HG02852 (cell line): ENCODE results near the gene MED12.

ENCODE experiments used
- ATAC-seq: cut with Tn5 transposase; IDR thresholded peaks from one replicate; pipeline ENCODE4 v1.9.1; 2021; ENCODE audit warnings: mild to moderate bottlenecking, moderate library complexity; ENCODE audit not compliant: unreplicated experiment

MED12 gene

DNA sequence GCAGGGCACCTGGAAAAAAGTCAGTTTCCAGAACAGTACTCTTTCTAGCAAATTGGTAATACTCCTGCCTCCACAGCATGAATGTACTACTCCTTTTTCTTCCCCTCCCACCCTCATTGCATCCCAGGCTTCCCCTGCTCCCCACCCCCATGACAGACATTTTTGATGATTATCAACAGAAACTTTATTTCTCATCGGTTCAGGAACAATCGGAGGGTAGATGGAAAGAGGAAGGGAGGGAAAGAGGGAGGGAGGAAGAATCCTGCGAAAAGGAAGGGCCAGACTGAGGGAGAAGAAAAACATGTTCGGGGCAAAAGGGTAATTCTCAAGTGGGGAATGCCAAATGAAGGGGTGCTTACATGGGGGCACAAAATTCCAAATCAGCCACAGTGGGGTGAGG, 11.2 kb upstream of the MED12 start:
- no peak for ATAC-seq

GRCh38 chrX:71107762-71108360, 10.5 kb upstream of the MED12 start:
- no peak for ATAC-seq

GRCh38 chrX:71109051-71109450, 9.3 kb upstream of the MED12 start:
- no peak for ATAC-seq

DNA sequence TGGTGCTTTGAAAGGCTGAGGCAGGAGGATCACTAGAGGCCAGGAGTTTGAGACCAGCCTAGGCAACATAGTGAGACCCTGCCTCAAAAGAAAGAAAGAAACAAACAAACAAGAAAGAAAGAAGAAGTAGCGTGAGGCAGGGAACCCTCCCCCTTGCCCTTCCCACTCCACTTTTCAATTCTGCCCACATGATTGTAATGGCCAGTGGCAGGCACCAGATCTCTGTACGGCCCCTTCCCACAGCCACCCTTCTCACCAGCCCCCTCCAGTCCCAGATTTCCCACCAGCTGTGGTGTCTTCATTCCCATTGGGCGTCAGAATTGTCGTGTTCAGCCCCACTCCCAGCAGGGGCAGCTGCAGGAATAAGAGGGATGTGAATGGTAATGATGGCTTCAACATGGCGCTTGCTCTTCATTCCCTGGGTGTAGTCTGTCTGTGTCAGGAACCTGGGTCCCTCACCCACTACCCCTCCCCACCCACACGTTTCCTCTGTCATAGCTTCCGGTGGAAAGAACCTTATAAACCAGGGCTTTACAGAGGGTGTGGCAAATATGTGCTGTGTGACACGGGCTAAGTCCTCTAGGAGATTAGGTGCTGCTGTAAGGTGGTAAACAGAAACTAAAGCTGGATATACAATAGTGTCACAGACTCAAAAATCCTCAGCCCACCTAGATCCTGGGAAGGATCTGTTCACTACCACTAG, 7.1 kb upstream of the MED12 start, which contains the start of gene IL2RG:
Gene IL2RG (minus strand): TSS at position 437 of the 703 bp plus-strand sequence. CDS start 38 bp downstream, at position 399.
- peak; percentile 90 for ATAC-seq

- ATAC-seq = peak; percentile 20
Measured at GRCh38 chrX:71111921-71112431, 6.4 kb upstream of the MED12 start.

GRCh38 chrX:71117358-71117757, 1.0 kb upstream of the MED12 start:
- no peak for ATAC-seq

GRCh38 chrX:71118985-71119535, 664 bp downstream of the MED12 start:
- ATAC-seq = no peak

GRCh38 chrX:71128166-71128833, 9.9 kb downstream of the MED12 start:
- ATAC-seq = no peak

GRCh38 chrX:71128915-71129765, 10.7 kb downstream of the MED12 start:
- ATAC-seq = peak; percentile 81

- ATAC-seq = no peak
Measured at GRCh38 chrX:71131510-71131909, 13.1 kb downstream of the MED12 start.

- no peak for ATAC-seq
Measured at GRCh38 chrX:71140440-71140839, 22.0 kb downstream of the MED12 start.

- ATAC-seq = no peak
Measured at GRCh38 chrX:71143508-71143907, 25.1 kb downstream of the MED12 start.

DNA sequence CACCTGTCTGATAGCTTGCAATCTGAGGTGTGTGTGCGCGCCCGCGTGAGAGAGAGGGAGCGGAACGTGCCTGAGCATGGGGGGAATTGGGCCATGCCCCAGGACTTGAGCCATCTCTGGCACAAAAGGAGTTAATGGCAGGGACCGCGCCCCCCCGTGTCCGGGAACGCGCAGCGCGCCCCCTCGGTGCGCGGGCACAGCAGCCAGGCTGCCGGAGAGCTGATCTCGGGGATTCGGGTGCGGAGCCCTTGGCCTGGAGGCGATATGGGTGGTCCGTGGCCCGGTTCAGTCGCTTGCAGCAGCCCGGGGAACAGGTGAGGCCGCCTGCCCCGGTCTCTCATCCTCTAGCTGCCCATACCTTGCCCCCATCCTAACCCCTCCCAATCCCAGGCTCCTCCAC, 26.3 kb downstream of the MED12 start, which contains the start of gene NLGN3:
Gene NLGN3 (plus strand): TSS at position 191 of the 400 bp plus-strand sequence. CDS start 2,909 bp downstream, outside the sequence.
- ATAC-seq = no peak

DNA sequence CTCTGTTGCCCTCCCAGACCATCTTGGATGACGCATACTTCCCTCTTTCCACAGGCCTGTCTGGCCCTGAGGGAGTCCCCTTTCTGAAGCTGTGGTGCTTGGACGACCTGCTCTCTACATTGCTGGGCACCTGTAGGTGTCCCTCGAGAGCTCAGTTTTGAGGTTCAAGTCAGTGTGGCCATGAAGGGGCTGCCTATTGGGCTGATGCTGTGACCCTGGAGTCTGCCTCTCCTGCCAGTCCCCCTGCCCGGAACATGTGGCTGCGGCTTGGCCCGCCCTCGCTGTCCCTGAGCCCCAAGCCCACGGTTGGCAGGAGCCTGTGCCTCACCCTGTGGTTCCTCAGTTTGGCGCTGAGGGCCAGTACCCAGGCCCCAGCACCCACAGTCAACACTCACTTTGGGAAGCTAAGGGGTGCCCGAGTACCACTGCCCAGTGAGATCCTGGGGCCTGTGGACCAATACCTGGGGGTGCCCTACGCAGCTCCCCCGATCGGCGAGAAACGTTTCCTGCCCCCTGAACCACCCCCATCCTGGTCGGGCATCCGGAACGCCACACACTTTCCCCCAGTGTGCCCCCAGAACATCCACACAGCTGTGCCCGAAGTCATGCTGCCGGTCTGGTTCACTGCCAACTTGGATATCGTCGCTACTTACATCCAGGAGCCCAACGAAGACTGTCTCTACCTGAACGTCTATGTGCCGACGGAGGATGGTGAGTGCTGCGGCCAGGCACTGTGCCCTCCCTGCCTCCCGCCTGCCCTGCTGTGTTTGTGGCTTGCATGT, 29.3 kb downstream of the MED12 start:
- ATAC-seq = no peak

DNA sequence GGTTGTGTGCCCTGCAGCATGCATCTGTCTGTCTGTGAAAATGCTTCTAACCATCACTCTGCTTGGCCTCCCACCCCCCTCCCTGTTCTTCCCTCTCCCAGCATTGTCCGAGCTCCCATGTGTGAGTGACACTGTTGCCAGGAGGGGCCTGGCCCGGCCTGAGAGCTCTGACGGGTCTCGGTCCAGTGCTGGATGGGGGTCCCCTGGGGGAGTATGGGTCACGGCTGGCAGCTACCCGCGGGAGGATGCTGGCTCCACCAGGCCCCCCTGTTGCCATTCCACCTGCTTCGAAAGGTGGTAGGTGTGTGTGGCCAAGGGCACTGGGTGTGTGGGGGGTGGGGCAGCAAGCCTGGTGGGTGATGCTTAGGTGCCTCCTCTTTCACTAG, 29.9 kb downstream of the MED12 start:
- ATAC-seq = no peak

GRCh38 chrX:71151366-71151765, 33.0 kb downstream of the MED12 start:
- no peak for ATAC-seq

- ATAC-seq = no peak
Measured at GRCh38 chrX:71154196-71154595, 35.8 kb downstream of the MED12 start.

- no peak for ATAC-seq
Measured at GRCh38 chrX:71154641-71155040, 36.2 kb downstream of the MED12 start.

DNA sequence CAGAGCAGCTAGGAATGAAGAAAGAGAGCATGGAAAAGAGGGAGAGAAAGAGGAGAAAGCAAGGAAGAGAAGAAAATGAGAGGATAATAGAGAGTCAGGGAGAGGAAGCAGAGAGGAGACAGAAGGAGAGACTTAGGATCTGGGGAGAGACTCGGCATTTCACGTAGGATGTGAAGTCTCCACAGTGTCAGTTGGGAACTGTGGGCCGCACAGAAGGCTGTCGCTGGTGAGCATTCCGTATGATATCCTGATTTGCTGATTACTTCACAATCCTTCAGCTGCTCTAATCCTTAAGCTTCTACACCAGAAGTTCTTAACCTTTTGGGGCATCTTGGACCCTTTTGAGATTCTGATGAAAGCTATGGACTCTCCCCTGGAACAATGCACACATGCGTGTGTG, 40.2 kb downstream of the MED12 start:
- ATAC-seq = no peak

GRCh38 chrX:71159335-71159734, 40.9 kb downstream of the MED12 start:
- ATAC-seq = no peak
